ENCODE data around the gene MRPL11.
"Not testable (repeated sequence)": the region's sequence is repeated elsewhere in the genome, so short reads cannot be mapped to it uniquely, and the experiment has no call there.

Gene MRPL11

DNA sequence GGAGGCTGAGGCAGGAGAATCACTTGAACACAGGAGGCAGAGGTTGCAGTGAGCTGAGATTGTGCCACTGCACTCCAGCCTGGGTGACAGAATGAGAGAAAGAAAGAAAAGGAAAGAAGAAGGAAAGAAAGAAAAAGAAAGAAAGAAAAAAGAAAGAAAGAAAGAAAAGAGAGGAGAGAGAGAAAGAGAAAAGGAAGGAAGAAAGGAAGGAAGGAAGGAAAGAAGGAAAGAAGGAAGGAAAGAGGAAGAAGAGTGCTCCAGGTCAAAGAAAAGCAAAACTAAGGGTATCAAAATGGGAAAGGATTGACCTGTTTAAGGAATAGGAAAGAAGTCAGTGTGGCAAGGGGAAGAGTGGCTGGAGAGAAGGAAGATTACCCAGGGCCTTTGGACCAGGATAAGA lies 7.4 kb downstream of the MRPL11 start:
- DNase-seq (ENCODE audit: low read depth), result not testable (repeated sequence)

DNA sequence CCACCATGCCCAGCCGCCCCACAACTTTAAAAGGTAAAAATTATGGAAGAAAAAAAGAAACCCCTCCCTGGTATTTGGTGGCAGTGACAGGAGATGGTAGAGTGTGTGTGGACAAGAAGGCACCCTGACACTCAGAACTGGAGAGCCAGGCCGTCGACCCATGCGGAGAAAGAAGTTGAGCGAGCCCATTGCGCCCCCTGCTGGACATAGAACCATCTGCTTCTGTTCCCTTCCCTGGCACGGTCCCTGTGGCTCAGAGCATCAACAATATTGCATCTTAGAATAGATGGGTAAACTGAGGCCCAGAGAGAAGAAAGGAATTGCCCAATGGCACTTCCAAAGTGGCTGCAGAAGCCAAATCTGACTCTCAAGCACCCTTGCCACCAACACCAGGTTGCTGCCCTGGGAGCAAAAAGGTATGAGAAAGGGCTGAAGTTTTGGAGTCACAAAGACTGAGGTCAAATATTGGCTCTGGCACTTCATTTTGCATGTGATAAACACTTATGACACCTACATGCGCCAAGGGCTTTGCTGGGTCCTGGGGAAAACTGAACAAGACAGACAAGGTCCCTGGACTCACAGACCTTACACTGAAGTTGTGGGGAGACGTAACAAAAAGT lies 8.6 kb downstream of the MRPL11 start:
- DNase-seq (ENCODE audit: low read depth), result no peak

DNA sequence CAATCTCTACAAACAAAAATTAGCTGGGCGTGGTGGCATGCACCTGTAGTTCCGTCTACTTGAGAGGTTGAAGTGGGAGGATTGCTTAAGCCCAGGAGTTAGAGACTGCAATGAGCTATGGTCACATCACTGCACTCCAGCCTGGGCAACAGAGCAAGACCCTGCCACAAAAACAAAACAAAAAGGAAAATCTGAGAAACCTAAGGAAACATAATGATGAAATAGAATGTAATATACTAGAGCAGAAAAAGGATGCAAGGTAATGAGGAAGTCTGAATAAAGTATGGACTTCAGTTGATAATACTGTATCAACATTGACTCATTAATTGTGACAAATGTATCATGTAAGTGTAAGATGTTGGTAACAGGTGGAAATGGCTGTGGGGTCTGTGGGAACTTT lies 9.7 kb downstream of the MRPL11 start:
- no peak for DNase-seq (ENCODE audit: low read depth)

DNA sequence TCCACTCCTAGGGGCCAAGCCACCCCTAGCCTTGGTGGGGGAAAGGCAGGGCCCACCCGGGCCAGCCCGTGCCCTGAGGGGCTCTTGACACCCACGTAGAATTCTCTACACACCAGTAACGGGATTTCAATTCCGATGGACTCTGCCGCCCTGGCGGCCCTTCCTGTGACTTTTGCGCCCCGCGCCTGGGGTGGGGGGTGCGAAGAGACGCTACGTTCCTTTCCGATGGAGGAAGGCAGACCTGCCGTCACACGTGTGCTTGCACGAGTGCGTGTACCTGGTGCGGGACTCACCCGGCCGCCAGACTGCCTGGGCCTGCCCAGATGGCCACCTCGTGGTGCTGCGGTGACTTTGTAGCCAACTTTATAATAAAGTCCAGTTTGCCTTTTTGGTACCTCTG lies 12.3 kb downstream of the MRPL11 start:
- DNase-seq (ENCODE audit: low read depth), result no peak

DNA sequence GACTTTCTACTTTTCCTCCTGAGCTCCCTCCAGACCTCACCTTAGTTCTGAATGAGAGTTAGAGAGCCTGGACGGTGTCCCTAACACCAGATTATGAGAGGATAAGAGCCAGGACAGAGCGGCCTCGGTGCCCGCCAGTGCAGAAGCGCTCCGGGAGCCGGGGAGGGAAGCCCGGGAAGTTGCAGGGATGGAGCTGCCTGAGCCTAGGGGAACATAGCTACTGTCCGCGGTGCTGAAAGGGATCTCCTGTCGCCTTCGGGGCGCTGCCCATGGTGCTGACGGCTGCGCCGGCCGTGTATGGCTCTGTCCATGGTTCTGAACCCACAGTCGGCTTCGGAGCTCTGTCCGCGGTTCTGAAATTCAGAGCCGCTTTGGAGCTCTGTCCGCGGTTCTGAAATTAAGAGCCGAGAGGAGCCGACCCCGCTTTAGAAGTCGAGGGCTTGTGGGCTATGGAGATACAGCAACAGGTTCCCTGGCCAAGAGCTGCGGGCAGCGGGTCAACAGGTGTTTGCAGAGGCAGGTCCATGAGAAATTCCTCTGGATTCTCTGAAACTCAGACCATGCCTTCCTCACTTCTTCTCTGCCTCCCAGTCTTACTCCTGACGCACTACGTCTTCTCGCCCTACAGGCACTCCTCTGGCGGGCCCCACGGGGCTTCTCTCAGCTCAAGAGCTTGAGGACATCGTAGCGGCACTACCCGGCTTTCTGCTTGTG lies 17.0 kb downstream of the MRPL11 start:
- DNase-seq (ENCODE audit: low read depth), result peak; percentile 26

DNA sequence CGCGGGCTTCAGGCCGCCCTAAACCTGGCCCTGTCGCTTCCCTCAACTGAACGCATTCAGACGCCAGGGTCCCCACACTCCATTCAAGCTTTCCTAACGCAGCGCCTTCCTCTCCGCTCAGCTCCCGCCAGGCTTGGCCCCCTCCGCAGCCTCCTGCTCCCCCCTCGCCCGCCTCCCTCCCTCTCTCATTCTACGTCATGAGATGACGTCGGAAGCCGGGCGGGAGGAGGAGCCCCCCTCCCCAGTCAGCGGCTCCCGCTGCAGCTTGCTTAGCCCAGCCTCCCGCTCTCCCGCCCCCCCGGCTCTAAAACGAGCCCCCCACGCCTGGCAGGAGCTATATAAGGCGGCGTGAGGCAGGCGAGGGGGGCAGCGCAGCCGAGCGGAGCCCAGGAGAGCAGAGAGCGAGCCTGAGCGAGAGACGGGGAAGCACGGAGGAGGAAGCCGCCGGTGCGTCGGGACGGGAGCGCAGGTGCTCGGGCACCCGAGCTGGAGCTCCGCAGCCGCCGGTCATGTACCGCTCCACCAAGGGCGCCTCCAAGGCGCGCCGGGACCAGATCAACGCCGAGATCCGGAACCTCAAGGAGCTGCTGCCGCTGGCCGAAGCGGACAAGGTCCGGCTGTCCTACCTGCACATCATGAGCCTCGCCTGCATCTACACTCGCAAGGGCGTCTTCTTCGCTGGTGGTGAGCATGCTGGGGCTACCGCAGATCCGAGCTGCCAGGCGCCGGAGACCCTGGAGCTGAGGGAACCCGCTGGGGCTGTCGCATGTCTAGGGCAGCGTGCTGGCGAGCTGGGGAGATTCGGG lies 17.8 kb downstream of the MRPL11 start, which contains the start of gene NPAS4:
NPAS4 (plus strand) TSS at position 365 of the 806 bp plus-strand sequence; CDS start at position 510, 145 bp downstream.
- no peak for DNase-seq (ENCODE audit: low read depth)

DNA sequence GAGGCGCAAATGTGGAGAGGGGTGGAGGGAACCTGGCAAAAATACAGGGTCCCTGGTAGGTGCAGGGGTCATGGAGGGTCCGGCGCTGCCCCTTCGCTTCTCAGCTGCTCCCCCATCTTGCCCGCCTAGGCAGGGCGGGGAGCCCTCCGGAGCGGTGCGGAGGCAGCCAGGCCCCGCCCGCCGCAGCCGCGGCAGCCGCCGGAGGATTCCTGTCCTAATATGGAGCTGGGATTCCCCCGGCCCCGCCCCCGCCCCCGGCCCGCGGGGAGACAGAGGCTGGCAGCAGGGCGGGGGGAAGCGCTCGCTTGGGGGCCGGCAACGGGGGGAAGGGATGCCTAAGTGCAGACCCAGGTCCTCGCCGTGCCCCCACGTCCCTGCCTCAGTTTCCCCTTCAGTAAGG lies 18.8 kb downstream of the MRPL11 start:
- DNase-seq (ENCODE audit: low read depth), result no peak

DNA sequence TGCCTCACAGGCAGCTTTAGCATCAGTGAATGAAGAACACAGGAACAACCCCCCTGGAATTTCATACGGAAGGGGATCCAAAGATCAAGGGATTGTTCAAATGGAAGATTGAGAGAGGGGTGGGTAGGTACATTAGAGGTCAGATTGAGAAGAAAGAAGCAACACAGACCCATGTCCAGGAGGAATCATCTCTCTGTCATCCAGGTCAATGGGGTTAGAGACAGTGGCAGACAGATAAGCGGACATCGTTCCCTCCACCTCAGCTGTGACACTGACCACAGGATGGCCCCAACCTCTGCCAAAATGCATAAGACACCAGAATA lies 19.7 kb downstream of the MRPL11 start:
- no peak for DNase-seq (ENCODE audit: low read depth)

DNA sequence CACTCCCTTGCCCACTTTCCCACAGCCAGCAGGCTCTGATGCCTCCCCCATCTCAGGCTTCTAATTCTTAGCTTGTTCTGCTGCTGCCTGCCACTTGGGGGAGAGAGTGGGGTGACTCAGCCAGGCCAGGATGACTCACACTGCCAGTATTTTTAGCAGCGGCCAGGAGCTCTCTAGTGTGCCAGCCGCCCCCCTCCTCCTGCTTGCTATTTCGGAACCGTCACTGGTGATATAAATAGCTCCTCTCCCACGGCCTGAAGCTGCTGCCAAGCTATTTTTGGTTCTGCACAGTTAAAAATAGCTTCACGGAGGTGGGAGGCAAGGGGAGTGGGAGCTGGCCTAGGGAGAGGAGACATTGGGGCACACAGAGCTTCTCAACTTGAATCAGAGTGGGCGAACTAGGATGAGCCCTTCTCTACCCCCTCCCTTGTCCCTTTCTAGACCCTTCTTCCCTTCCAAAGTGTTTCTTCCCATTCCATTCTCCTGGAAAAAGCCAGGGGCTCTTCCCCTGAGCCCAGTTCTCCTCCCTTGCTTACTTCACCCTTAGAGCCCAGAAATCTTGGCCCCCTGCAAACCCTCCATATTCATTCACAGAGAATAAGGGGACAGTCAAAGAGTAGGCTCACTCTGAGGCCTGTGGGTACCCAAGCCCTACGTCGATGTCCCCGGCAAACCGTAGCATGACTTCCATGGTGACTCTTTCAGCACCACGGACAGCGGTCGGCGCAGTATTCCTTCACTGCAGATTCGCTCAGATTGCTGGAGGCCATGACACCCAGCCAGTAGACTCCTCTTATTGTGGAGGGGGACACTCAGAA lies 20.3 kb downstream of the MRPL11 start:
- peak; percentile 78 for DNase-seq (ENCODE audit: low read depth)

DNA sequence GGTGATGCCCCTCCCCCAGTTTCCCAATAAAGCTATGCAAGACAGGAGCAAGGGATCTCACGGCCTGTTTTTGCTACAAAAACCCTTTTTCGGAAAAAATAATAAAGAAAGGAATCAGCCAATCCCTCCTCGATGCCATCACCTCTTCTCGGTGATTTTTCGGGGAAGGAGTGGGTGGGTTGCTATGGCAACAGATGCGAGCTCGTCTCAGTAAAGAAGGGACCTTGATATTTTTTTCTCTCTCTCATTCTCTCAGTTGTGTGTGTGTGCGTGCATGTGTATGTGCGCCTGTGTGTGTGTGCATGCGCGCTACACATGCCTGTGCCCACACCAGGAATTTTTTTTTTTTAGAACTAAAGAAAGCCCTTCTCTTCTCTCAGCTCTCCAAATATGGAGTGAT lies 21.6 kb downstream of the MRPL11 start:
- DNase-seq (ENCODE audit: low read depth), result no peak

DNA sequence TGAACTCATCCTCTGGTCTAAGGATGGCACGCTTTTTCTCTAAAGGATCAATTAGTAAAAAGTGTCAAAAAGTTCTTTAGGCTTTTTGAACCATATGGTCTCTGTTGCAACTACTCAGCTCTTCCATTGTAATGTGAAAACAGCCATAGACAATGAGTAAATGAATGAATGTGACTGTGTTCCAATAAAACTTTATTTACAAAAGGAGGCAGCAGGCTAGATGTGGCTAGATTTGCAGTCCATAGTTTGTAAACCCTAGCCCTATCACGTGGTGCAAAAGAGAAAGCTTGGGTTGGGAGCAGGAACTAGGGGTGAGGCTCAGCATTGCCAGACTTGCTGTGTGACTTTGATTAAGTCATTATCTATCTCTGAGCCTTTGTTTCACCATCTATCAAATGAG lies 23.2 kb downstream of the MRPL11 start:
- no peak for DNase-seq (ENCODE audit: low read depth)

DNA sequence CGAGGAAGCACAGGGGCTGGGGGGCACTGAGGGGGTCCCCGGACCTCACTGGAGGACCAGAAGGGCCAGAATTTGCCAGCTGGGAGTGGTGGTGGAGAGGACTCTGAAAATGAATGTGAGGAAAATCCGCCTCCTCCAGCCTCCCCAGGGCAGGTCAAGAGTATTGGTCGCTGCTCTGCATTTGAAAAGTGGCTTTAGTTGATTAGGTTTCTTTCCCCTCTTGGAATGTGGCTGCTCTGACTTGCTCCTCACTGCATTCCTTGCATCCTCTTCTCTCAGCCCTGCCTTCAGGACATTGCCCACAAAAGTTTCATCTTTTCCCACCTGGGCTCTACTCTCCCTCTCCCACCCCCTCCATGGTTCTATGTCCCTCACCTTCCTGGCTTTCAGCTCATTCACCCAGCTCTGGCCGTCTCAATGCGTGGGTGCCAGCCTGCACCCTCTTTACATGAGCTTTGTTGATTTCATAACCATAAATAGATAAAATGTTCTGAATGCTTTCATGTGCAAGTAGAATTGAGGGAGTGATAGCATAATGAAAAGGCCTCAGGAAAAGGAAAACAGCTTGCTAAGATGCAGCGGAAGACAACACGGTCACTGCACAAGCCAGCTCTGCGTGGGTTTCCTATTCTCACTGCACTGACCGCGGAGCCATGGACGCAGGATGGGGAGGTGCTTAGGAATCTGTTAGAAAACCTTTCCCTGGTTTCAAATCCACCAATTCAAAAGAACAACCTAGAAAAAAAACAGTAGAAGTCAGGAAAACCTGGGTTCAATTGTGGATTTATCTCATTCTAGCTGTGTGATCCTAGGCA lies 24.3 kb downstream of the MRPL11 start:
- DNase-seq (ENCODE audit: low read depth), result no peak

DNA sequence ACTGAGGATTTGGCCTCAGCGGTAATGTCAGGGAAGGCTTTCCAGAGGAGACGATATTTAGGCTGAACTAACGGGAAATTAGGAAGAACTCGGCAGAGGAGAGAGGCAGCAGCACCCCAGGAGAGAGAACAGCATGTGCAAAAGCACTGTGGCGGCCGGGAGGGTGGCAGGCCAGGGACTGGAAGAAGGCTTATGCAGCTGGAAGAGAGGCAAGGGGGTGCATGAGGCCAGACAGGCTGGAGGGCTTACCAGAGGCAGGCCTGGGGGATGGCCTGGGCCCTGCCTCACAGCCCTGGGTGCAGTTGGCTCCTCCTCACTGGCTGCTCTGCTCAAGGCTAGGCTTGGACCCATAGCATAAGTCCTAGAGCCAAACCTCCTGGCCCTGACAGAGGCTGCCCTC lies 25.5 kb downstream of the MRPL11 start:
- DNase-seq (ENCODE audit: low read depth), result no peak

DNA sequence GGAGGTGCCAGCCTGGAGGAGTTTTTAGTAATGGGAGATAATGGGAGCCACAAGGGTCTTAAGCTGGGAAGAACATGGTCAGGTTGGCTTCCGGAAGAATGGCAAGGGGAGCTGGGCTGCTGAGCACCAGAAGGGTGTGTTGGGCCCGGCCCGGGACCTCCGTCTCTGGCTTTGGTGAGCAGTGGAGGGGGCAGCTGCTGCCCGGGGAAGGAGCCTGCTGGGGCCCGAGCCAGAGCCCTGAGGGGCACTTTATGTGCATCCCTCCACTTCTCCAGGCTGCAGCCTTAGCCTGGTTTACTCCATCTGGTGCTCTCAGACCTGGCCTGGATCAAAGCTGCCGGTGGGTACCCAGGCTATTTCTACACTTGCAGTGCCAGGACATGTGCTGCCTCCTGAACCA lies 26.5 kb downstream of the MRPL11 start:
- DNase-seq (ENCODE audit: low read depth), result no peak

DNA sequence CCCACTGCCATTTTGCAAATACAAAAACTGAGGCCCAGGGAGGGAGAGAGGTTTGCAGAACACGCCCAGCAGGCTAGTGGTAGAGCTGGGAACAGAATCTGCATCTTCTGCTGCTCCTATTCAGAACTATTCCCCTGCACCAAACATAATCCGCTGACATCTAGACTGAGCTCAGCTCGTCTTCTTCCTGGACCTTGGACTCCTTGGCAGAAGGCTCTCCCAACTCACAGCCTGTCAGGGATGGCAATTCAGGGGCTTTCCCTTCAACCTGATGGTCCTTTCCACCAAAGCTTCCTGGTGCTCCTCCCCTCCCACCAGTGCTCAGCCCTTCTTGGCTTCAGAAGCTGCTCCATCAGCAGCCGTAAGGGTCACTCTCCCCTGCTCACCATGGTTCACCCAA lies 27.3 kb downstream of the MRPL11 start:
- DNase-seq (ENCODE audit: low read depth), result no peak

DNA sequence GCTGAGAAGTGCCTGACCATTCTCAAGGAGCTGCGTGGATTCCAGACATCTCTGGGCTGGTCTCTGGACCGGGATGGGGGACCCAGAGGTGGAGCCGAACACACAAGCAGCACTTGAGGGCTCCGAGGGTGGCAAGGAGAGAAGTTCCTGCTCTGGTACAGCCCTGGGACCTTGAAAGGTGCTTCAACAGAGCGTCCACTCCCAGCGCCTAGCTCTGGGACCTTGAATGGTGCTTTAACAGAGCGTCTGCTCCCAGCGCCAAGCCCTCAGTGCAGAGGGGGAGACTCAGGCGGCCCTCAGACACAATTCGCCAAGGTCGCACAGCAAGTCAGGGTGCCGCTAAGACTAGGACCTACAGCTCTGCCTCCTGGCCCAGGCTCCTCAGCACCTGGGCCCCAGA lies 28.5 kb downstream of the MRPL11 start:
- no peak for DNase-seq (ENCODE audit: low read depth)

DNA sequence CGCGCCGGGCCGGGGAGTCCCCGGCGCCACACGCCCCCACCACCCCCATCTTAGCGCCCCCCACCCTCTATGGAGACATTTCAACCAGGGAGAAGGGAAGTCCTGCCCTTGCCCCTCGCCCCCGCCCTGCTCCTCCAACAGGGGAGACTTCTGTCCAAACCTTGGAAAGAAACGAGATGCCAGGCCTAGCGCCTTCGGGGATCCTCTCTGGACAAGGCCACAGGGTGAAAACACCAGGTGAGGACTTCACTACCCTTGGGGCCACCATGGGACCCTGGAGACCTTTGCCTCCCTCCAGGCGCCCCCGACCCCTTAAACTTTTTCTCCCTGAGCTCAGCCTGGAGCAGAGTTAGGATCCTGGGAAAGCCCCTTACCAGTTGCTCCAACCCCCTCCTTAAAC lies 29.4 kb downstream of the MRPL11 start:
- no peak for DNase-seq (ENCODE audit: low read depth)

DNA sequence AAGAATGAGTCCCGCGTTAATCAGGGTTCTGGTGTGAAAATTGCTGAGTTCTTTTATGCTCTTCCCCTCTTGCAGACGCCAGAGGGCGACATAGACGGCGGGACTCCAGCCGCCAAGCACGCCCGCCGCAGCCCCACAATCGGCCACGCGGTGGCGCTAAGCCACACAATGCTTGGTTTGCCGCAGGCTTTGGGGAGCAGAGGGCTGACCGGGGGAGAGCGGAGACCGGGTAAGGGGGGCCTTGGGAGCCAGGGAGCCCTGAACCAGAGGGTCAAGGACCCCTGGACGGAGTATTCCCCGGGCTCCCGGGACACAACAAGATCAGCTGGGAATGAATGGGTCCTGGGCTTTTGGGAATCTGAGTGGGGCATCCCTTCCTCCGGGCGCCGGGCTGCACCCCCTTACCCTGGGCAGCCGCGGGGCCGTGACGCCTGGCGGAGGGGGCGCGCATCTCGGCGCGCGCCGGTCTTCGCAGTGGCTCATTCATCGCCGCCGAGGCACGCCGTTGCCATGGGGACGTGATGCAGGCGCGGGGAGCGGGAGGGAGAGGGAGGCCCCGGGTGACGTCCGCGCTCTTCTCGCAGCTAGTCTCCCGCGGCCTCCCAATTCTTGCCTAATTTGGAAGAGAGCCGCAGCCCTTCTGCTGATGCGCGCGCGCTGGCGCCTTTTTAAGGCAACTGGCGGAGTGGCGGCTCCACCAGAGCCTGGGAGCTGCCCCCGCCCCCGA lies 30.0 kb downstream of the MRPL11 start:
- peak; percentile 47 for DNase-seq (ENCODE audit: low read depth)

DNA sequence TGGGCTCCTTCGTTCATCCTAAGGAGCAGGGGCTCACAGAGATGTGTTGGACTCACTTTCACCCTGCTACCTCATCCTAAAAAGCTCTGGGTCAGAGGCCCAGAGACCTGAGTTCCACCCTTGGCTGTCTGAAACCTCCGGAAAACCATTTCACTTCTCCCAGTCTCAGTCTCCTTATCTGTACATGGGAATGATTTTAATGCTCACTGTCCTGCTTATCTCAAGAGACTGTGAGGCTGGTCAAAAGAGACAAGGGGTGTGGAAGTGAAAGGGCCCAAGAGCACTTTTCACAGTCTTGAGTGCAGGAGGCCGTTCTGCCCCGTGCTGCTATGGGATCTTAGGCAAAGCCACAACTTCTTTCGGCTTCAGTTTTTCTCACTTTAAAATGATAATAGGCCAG lies 31.0 kb downstream of the MRPL11 start:
- no peak for DNase-seq (ENCODE audit: low read depth)

DNA sequence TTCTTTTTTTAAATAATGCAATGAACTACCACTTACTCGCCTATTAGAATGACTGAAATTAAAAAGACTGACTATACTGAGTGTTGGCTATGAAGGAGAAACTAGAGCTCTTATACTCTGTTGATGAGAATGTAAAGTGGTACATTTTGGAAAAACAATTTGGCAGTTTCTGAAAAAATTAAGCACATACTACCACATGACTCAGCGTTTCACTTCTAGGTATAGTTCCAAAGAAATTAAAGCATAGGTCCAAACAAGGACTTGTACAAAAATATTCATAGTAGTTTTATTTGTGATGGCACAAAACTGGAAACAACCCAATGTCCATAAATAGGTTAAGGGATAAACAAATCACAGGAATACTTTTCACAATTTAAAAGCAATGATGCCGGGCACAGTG lies 44.7 kb downstream of the MRPL11 start:
- no peak for DNase-seq (ENCODE audit: low read depth)

DNA sequence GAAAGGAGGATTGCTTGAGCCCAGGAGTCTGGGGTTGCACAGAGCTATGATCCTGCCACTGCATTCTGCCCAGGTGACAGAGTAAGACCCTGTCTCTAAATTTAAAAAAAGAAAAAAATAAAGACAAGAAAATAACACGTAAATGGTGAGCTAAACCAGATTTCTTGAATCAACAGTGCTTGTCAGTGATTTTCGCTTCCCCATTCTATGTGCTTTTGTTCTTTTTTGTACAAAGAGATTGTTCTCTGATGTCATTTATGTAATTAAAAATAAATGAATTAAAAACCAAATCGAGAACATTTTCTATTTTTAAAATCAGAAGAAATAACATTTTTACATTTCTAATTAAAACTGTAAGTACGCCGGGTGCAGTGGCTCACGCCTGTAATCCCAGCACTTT lies 47.3 kb downstream of the MRPL11 start:
- no peak for DNase-seq (ENCODE audit: low read depth)
